Activated CD4-positive, alpha-beta T cell treated with anti-CD3 and anti-CD28 coated beads for 36 hours (primary cell): ENCODE data around the gene RNLS. TPM values are rescaled to one million over a fixed set of nuclear protein-coding genes. Genes with fewer than 3 reads are reported as not detected.
"Not testable (repeated sequence)": the region's sequence is repeated elsewhere in the genome, so short reads cannot be mapped to it uniquely, and the experiment has no call there.

Experiments used
- ATAC-seq: fragments of 200-7000 bp; cut with Tn5 transposase; one replicate; pipeline ENCODE4 v1.10.0; 2021; ENCODE audit warnings: mild to moderate bottlenecking, moderate library complexity
- CTCF ChIA-PET: fragments of 350-600 bp; sonication (Branson Sonifier 250); formaldehyde crosslinking; loops from one replicate; lab custom pipeline; 2021; ENCODE audit warnings: antibody characterized with exemption; lab: Charles Lee
- POLR2A ChIA-PET: fragments of 350-600 bp; sonication (Branson Sonifier 250); formaldehyde crosslinking; loops from one replicate; lab custom pipeline; 2021; ENCODE audit warnings: antibody characterized with exemption, inconsistent platforms; lab: Charles Lee
- DNase-seq: peaks from one replicate; pipeline ENCODE4 v3.0.0-alpha.2; 2020
- H3K27ac Mint-ChIP-seq: one replicate; pipeline ENCODE4 v1.8.0; 2021; ENCODE audit warnings: mixed read lengths
- H3K27me3 Mint-ChIP-seq: one replicate; pipeline ENCODE4 v1.8.0; 2021; ENCODE audit warnings: mixed read lengths
- H3K36me3 Mint-ChIP-seq: one replicate; pipeline ENCODE4 v1.8.0; 2021; ENCODE audit warnings: low read depth, mixed read lengths
- H3K4me1 Mint-ChIP-seq: one replicate; pipeline ENCODE4 v1.8.0; 2021; ENCODE audit warnings: mixed read lengths
- H3K4me3 Mint-ChIP-seq: one replicate; pipeline ENCODE4 v1.8.0; 2021; ENCODE audit warnings: mild to moderate bottlenecking, moderate library complexity, mixed read lengths
- H3K9me3 Mint-ChIP-seq: one replicate; pipeline ENCODE4 v1.8.0; 2021; ENCODE audit warnings: low read depth, mixed read lengths
- intact Hi-C, 2 experiments: fragments of 100-400 bp; cut with DNase I in 1 of 2; cut with micrococcal nuclease in 1 of 2; formaldehyde crosslinking; loops; one replicate each; pipeline versions ENCODE4 v1.14.2 to v1.15.1; 2022 to 2024; cut with DNase I, micrococcal nuclease
- total RNA-seq, 2 experiments: library from RNA; stranded (reverse); gene quantifications; one replicate each; pipeline ENCODE4 v1.2.3, GENCODE V29; 2021

RNLS gene
- total RNA-seq, 2 experiments from 2014 or later: 4.3 to 4.4 TPM

DNA sequence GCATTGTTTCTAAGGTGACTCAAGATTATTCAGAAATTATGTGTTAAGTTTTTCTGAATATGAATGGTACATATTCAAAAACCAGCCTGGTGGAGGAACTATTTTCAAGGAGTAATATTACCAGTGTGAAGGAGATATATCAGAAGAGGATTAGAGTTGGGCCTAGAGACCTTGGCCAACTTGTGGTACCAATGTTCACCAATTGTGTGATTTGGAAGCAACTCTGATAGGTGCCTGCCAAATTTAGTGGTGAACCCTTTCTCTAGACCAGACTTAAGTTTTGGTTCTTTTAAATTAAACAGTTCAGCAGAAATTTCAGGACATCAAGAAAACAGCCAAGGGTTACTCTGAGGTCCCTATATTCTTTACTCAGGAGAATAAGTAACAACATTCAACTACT, 88.6 kb downstream of the RNLS start:
- H3K9me3 Mint-ChIP-seq: no peaks in the 10 kb centered on the region
- H3K36me3 Mint-ChIP-seq: no peaks in the 10 kb centered on the region
- no peak overlapping the region for H3K4me3 Mint-ChIP-seq
- ChIA-PET POLR2A (no interaction called here), CTCF (no interaction called here)
- no peaks in the 10 kb centered on the region for H3K27me3 Mint-ChIP-seq
- intact Hi-C loops: no loop called here
- H3K4me1 Mint-ChIP-seq: peaks cover 10% of the 10 kb centered on the region
- no peak for ATAC-seq
- no peak for DNase-seq
- H3K27ac Mint-ChIP-seq: no peak overlapping the region

DNA sequence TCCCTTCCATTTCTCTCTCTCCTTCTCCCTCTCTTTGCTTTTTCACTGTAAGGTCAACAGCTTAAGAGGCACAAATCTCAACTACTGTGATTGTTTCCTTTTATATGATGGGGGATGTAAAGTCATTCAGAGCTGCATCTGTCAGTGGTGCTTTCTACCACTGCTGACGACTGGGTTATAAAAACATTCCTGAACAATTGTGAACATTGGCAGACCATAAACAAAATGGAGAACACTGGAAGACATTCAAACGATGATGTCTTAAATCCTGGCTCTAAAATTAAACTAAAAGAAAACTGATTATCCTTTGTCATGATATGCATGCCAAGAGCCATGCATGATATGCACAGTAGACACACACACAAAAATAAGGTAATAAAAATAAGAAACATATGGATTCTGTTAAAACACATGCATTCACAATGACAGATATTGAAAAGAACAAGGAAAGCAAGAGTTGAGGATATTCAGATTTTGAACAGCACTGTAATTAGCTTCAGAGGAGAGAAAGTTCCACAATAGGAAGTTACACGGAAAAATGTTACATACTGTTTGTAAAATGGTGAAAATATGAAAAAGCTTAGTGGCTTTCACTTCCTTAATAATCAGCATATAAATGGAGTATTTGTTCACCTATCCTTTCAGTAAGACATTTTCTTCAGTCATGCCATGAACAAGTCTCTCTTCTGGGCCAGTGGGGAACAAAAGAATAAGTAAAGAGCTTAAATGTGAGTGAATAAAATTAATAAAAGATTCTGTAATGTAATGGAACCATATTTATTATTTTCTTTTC, 89.2 kb downstream of the RNLS start:
- CTCF ChIA-PET: no interaction called here

DNA sequence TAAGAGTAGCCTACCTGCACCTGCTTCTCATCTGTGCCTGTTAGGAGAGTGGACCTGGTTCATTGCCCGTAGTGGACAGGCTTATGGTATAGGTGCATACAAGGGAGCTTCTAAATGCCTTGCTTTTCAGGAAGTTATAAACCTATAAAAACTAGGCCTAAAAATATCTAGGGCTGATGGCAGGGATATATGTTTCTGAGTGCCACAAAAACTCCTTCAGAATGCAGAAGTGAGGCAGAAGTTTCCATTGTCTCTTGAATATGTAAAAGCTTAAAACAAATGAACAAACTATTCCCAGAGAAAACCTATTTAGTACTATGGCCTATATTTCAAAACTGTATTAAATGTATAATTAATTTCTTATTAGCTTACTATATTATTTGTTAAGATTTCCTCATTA, 91.8 kb downstream of the RNLS start:
- no peaks in the 10 kb centered on the region for H3K27me3 Mint-ChIP-seq
- no peak for DNase-seq
- no peak for ATAC-seq
- H3K36me3 Mint-ChIP-seq: no peaks in the 10 kb centered on the region
- H3K4me3 Mint-ChIP-seq: no peak overlapping the region
- H3K4me1 Mint-ChIP-seq: peaks cover 11% of the 10 kb centered on the region
- intact Hi-C loops: no loop called here
- ChIA-PET POLR2A (no interaction called here), CTCF (no interaction called here)
- H3K27ac Mint-ChIP-seq: no peak overlapping the region
- peaks cover 2% of the 10 kb centered on the region for H3K9me3 Mint-ChIP-seq

More for the DNA sequence above, 89.2 kb downstream of the RNLS start:
- Mint-ChIP-seq H3K27me3 (no peaks in the 10 kb centered on the region), H3K4me3 (no peak overlapping the region), H3K36me3 (no peaks in the 10 kb centered on the region), H3K9me3 (no peaks in the 10 kb centered on the region), H3K4me1 (peaks cover 14% of the 10 kb centered on the region), H3K27ac (no peak overlapping the region)
- intact Hi-C loops: no loop called here
- POLR2A ChIA-PET: no interaction called here
- ATAC-seq (no peak), DNase-seq (no peak)

DNA sequence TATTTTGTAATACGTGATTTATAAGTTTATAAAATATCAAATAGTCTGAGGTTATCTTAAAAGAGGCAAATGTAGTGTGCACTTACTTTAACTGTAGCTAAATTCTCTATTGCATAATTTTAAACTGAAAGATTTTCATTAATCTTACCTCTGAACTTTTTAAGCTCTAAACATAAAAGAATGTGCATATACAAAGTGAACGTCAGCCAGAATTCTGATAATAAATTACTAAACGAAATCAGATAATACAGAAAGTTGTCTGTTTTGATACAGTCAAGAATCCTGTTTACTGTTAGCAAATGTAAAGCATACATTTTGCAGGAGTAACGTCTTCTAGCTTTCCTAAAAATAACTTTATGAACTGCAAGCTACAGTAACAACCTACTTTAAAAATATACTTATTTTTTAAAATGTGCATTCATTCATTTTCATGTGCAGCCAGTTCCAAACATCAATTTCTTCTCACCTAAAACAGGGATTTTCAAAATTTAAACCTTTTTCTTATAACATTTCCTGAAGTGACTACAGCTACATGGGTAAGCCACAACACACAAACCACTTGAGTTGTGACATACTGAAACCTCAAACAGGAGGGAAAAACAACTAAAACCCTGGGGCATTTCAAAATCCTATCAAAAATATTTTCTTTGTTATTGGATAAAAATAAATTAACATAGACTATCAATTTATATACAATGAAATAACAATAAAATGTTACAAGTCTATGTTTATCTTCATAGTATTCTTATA, 92.7 kb downstream of the RNLS start:
- DNase-seq: no peak
- peaks cover 11% of the 10 kb centered on the region for H3K4me1 Mint-ChIP-seq
- ChIA-PET CTCF (interaction anchor here (0.8 to 1.3 kb wide), 3 partner anchors 11 to 177 kb away, joined by 3 read pairs; no protein-coding TSS in a partner anchor), POLR2A (no interaction called here)
- no peaks in the 10 kb centered on the region for H3K27me3 Mint-ChIP-seq
- no peaks in the 10 kb centered on the region for H3K36me3 Mint-ChIP-seq
- no peak overlapping the region for H3K27ac Mint-ChIP-seq
- H3K4me3 Mint-ChIP-seq: no peak overlapping the region
- intact Hi-C loops: no loop called here
- no peak for ATAC-seq
- peaks cover 2% of the 10 kb centered on the region for H3K9me3 Mint-ChIP-seq

DNA sequence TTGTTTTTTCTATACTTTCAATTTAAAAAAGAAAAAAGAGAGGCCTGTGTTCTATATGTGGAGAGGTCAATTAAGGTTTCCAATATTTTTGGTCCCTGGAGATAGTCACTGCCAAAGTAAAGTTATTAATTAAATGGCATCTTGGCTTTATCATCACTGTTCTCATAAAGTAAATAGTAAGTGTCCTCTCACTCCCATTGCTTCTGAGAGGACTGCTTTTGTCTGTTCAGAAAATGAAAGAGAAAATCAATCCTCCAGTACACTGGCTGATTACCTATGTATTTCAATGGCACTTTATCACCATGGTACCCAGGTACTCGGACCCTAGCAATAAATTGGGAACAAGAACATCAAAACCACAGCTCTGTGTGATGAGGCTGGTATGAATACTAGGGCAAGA, 94.0 kb downstream of the RNLS start:
- ChIA-PET CTCF (no interaction called here), POLR2A (no interaction called here)
- ATAC-seq (no peak), DNase-seq (no peak)
- intact Hi-C loops: no loop called here
- Mint-ChIP-seq H3K4me1 (peaks cover 11% of the 10 kb centered on the region), H3K9me3 (peaks cover 2% of the 10 kb centered on the region), H3K27ac (no peak overlapping the region), H3K27me3 (no peaks in the 10 kb centered on the region), H3K4me3 (no peak overlapping the region), H3K36me3 (no peaks in the 10 kb centered on the region)

DNA sequence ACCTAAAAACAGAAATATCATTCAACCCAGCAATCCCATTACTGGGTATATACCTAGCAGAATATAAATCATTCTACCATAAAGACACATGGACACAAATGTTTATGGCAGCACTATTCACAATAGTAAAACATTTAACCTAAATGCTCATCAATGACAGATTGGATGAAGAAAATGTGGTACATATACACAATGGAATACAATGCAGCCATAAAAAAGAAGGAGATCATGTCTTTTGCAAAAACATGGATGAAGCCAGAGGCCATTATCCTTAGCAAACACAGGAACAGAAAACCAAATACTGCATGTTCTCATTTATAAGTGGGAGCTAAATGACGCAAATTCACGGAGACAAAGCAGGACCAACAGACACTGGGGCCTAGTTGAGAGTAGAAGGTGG, 96.3 kb downstream of the RNLS start:
- DNase-seq, H3K9me3 Mint-ChIP-seq, H3K36me3 Mint-ChIP-seq, intact Hi-C loops, CTCF ChIA-PET, H3K27me3 Mint-ChIP-seq, POLR2A ChIA-PET, H3K4me3 Mint-ChIP-seq, ATAC-seq, H3K27ac Mint-ChIP-seq: not testable (repeated sequence)
- H3K4me1 Mint-ChIP-seq: peaks cover 11% of the 10 kb centered on the region

DNA sequence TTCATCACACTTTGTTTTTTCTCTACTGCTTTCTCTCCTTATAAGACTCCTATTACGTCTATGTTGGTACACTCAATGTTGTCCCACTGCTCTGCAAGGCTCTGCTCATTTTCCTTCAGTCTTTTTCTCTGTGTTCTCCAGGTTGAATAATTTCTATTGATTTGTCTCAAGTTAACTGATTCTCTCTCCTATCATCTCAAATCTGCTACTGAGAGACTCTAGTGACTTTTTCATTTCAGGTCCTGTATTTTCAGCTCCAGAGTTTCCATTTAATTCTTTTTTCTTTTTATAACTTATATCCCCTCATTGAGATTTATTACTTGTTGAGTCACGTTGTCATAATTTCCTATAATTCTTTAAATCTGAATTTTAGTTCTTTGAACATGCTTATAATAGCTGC, 100.9 kb downstream of the RNLS start:
- H3K27ac Mint-ChIP-seq: no peak overlapping the region
- no peaks in the 10 kb centered on the region for H3K36me3 Mint-ChIP-seq
- no peak overlapping the region for H3K4me3 Mint-ChIP-seq
- H3K4me1 Mint-ChIP-seq: no peaks in the 10 kb centered on the region
- H3K9me3 Mint-ChIP-seq: peaks cover 9% of the 10 kb centered on the region
- ChIA-PET CTCF (no interaction called here), POLR2A (no interaction called here)
- ATAC-seq (no peak), DNase-seq (no peak)
- intact Hi-C loops: no loop called here
- H3K27me3 Mint-ChIP-seq: peaks cover 2% of the 10 kb centered on the region

DNA sequence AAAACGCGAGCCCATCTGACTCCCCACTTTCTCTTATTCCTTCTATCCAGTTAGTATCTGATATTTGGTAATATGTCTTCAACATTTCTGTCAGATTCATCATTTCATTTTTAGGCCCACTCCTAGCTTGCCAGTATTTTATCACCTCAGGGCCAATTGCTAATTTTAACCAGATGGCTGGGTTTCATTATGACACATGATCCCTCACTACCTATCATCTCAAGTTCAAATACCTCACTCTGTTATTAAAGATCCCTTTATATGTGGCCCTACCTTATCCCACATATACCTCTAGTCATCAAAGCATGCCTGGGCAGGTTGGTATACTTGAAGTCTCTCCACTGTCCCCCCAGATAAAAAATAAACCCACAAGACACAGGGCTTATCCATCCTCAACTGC, 104.9 kb downstream of the RNLS start:
- POLR2A ChIA-PET: no interaction called here

DNA sequence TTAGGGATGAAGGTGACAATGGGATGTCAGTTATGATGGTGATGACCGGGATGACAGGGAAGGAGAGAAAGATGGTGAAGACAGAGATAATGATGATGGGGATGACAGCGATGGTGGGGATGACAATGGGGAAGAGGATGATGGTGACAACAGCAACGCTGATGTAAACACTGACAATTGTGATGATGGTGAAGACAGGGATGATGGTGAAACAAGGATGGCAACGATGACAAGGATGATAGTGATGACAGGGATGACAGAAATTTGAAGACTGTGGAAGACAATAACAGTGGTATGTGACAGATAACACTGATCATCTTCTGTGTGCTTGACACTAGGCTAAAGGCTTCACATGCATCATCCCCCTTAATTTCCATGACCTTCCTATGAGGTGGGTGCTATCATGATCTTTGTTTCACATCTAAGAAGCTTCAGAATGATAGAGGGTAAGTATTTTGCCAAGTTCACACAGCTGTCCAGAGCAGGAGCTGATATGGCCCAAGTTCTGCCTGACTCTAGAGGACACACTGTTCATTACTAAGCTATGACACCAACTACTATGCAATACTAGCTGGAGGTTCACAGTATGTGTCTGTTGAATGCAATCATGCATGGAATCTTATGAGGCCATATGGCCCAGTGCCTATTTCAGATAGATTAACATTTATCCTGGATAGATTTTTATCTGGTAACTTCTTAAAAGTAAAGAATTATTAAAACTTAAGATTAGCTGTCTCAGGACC, 105.6 kb downstream of the RNLS start:
- Mint-ChIP-seq H3K27ac (no peak overlapping the region), H3K4me1 (no peaks in the 10 kb centered on the region), H3K27me3 (peaks cover 2% of the 10 kb centered on the region), H3K9me3 (peaks cover 4% of the 10 kb centered on the region), H3K36me3 (no peaks in the 10 kb centered on the region), H3K4me3 (no peak overlapping the region)
- CTCF ChIA-PET: no interaction called here
- ATAC-seq (no peak), DNase-seq (no peak)
- POLR2A ChIA-PET: no interaction called here
- intact Hi-C loops: no loop called here

More for the DNA sequence above, 104.9 kb downstream of the RNLS start:
- H3K4me1 Mint-ChIP-seq: no peaks in the 10 kb centered on the region
- ATAC-seq (no peak), DNase-seq (no peak)
- CTCF ChIA-PET: no interaction called here
- H3K36me3 Mint-ChIP-seq: no peaks in the 10 kb centered on the region
- H3K4me3 Mint-ChIP-seq: no peak overlapping the region
- peaks cover 2% of the 10 kb centered on the region for H3K27me3 Mint-ChIP-seq
- H3K9me3 Mint-ChIP-seq: peaks cover 7% of the 10 kb centered on the region
- intact Hi-C loops: no loop called here
- no peak overlapping the region for H3K27ac Mint-ChIP-seq

DNA sequence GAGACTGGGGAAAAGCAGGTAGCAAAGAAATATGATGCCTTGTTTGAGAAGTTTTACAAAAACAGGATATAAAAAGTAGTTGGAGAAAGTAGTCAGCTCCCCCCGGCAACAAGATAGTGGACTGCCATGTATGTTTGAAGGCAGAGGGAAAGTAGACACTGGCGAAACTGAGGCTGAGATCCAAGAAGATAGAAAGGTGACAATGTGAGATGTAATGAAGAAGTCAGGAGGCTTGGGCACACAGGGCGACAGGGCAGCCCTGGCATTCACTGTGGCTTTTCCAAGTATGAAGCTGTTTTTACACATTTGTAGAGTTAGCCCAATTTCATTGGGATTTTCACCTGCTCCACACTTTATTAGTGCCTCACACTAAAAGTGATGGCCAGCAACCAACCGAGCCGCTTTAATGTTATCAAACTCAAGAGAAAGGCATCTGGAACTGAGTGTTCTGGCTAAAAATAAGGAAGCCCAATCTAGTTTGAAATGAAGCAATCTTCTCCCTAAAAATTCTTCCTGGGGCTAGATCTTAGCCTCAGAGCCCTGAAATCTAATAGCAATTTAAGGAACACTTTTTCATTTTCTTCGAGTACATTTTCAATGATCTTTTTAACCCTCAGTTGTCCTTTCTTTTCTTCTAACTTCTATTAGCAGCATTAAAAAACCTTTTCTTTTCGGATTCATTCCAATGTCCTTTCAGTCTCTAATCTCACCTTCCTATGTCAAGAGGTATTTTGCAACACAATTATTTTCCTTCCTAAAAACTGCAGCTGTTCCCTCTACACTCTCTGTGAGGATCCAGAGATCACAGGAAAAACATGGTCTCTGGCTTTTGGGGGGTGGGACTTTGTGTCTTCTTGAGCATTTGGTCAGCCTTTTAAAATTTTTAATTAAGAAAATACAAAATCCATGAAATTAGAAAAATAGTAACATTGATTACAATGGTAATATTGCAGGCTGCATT, 108.0 kb downstream of the RNLS start:
- ChIA-PET CTCF (no interaction called here), POLR2A (no interaction called here)
- no peak for DNase-seq
- intact Hi-C loops: no loop called here
- Mint-ChIP-seq H3K27ac (no peak overlapping the region), H3K9me3 (no peaks in the 10 kb centered on the region), H3K4me1 (no peaks in the 10 kb centered on the region), H3K4me3 (no peak overlapping the region), H3K36me3 (no peaks in the 10 kb centered on the region), H3K27me3 (no peaks in the 10 kb centered on the region)
- ATAC-seq: no peak
